Activated T-cell treated with anti-CD3 and anti-CD28 coated beads, Interleukin-2, amount 50 U/mL, for 48 hours (primary cell): ENCODE measurements around the gene ANKDD1A.

Experiments
- DNase-seq, 2 experiments: peaks; one replicate each; pipeline ENCODE4 v3.0.0-alpha.2; 2020

Gene ANKDD1A

GRCh38 chr15:64925335-64926330, 13.9 kb downstream of the ANKDD1A start:
- no peak for DNase-seq

GRCh38 chr15:64926661-64927060, 15.0 kb downstream of the ANKDD1A start:
- DNase-seq, result no peak

GRCh38 chr15:64928626-64929220, 17.0 kb downstream of the ANKDD1A start:
- DNase-seq, result no peak

- DNase-seq, result peak in 1 of 2 experiments; percentile 3
Measured at GRCh38 chr15:64930019-64930652, 18.4 kb downstream of the ANKDD1A start.

- DNase-seq, result peak in 1 of 2 experiments; percentile 8
Measured at GRCh38 chr15:64930778-64931371, 19.2 kb downstream of the ANKDD1A start.

GRCh38 chr15:64931381-64931780, 19.7 kb downstream of the ANKDD1A start:
- peak in 1 of 2 experiments; percentile 6 for DNase-seq

- no peak for DNase-seq
Measured at GRCh38 chr15:64934023-64934422, 22.3 kb downstream of the ANKDD1A start.

- no peak for DNase-seq
Measured at GRCh38 chr15:64938192-64938591, 26.5 kb downstream of the ANKDD1A start.

- DNase-seq, result no peak
Measured at GRCh38 chr15:64942356-64942755, 30.7 kb downstream of the ANKDD1A start.

GRCh38 chr15:64943512-64944225, 32.0 kb downstream of the ANKDD1A start:
- DNase-seq, result no peak

GRCh38 chr15:64944961-64945360, 33.3 kb downstream of the ANKDD1A start:
- DNase-seq, result no peak

GRCh38 chr15:64947211-64947610, 35.5 kb downstream of the ANKDD1A start:
- no peak for DNase-seq

GRCh38 chr15:64948916-64949315, 37.2 kb downstream of the ANKDD1A start:
- no peak for DNase-seq

GRCh38 chr15:64949383-64950186, 37.9 kb downstream of the ANKDD1A start:
- DNase-seq, result no peak

GRCh38 chr15:64950888-64951287, 39.2 kb downstream of the ANKDD1A start:
- no peak for DNase-seq

GRCh38 chr15:64951777-64952418, 40.2 kb downstream of the ANKDD1A start:
- DNase-seq, result no peak

GRCh38 chr15:64954395-64954794, 42.7 kb downstream of the ANKDD1A start:
- DNase-seq, result no peak

- no peak for DNase-seq
Measured at GRCh38 chr15:64959128-64959527, 47.4 kb downstream of the ANKDD1A start.

GRCh38 chr15:64960153-64960552, 48.5 kb downstream of the ANKDD1A start:
- DNase-seq, result no peak

- no peak for DNase-seq
Measured at GRCh38 chr15:64961013-64961412, 49.3 kb downstream of the ANKDD1A start.

GRCh38 chr15:64969401-64969800, 57.7 kb downstream of the ANKDD1A start:
- no peak for DNase-seq
